Endothelial cell of umbilical vein (primary cell): ENCODE measurements around the gene SYNDIG1. TPM values are rescaled to one million over a fixed set of nuclear protein-coding genes. Genes with fewer than 3 reads are reported as not detected.

Experiments used
- BruUV-seq: library from RNA; stranded (reverse); fragments of 400-500 nt; replicated peaks from 2 replicates; lab custom pipeline; 2021; lab: Mats Ljungman, UMichigan
- CTCF ChIA-PET: fragments of 300-600, 350-600 bp; sonication (Branson Sonifier 250); formaldehyde crosslinking; loops from one replicate; lab custom pipeline; 2021; ENCODE audit warnings: antibody characterized with exemption, inconsistent platforms; lab: Charles Lee
- POLR2A ChIA-PET: fragments of 300-600, 350-600 bp; sonication (Branson Sonifier 250); formaldehyde crosslinking; loops from one replicate; lab custom pipeline; 2021; ENCODE audit warnings: antibody characterized with exemption, inconsistent platforms; lab: Charles Lee
- DNase-seq: peaks from one replicate; pipeline ENCODE4 v3.0.0-alpha.2; 2011; ENCODE audit warnings: low read depth, low spot score
- FAIRE-seq: peaks from 2 replicates; lab custom pipeline; 2011; peaks lifted over from hg19 to GRCh38; lab: Jason Lieb, UNC
- H2AFZ ChIP-seq: 2 replicates; pipeline ENCODE4 v1.6.0; 2012; ENCODE audit warnings: low read depth, low read length, control low read depth, inconsistent platforms
- H3K27ac ChIP-seq: 2 replicates; pipeline ENCODE4 v1.5.1; 2011; ENCODE audit warnings: low read depth, mild to moderate bottlenecking, control low read depth, low read length, moderate library complexity; ENCODE audit not compliant: insufficient read depth
- H3K27me3 ChIP-seq, 2 experiments: 2 replicates each; pipeline versions ENCODE4 v1.6.0 to v1.6.1; 2011; ENCODE audit warnings: low read length in 2 of 2, mixed read lengths in 1 of 2; ENCODE audit not compliant: control insufficient read depth in 2 of 2, insufficient read depth in 2 of 2
- H3K36me3 ChIP-seq, 2 experiments: 2 replicates in 1 of 2; 3 replicates in 1 of 2; pipeline ENCODE4 v1.5.1; 2011; ENCODE audit warnings: low read length in 2 of 2, mild to moderate bottlenecking in 1 of 2, moderate library complexity in 1 of 2; ENCODE audit not compliant: control insufficient read depth in 2 of 2, insufficient read depth in 2 of 2; ENCODE audit errors: extremely low read depth in 1 of 2
- H3K4me1 ChIP-seq: 3 replicates; pipeline ENCODE4 v1.5.1; 2011; ENCODE audit warnings: mild to moderate bottlenecking, low read length; ENCODE audit not compliant: control insufficient read depth, insufficient read depth; ENCODE audit errors: extremely low read depth
- H3K4me2 ChIP-seq: 2 replicates; pipeline ENCODE4 v1.6.1; 2011; ENCODE audit warnings: low read length, control low read depth, mixed read lengths; ENCODE audit not compliant: insufficient read depth
- H3K4me3 ChIP-seq, 3 experiments: fragments of 200-600 bp in 1 of 3; sonication (generic), shearing (Covaris generic) in 1 of 3; replicated peaks in 1 of 3; 2 replicates each; pipeline ENCODE4 v1.5.1; 2011 to 2016; ENCODE audit warnings: control low read depth in 3 of 3, low read length in 3 of 3, mild to moderate bottlenecking in 2 of 3, inconsistent platforms in 1 of 3, low read depth in 1 of 3, moderate library complexity in 1 of 3; ENCODE audit not compliant: insufficient read depth in 1 of 3
- H3K79me2 ChIP-seq: 2 replicates; pipeline ENCODE4 v1.6.0; 2012; ENCODE audit warnings: low read length, inconsistent platforms; ENCODE audit not compliant: control insufficient read depth, insufficient read depth
- H3K9ac ChIP-seq: replicated peaks from 2 replicates; pipeline ENCODE3; 2011; ENCODE audit warnings: low read length, control low read depth; ENCODE audit not compliant: insufficient read depth; ENCODE audit errors: extremely low read depth
- H3K9me1 ChIP-seq: replicated peaks from 3 replicates; pipeline ENCODE4 v1.6.0; 2011; ENCODE audit warnings: mild to moderate bottlenecking, low read length; ENCODE audit not compliant: control insufficient read depth, insufficient read depth; ENCODE audit errors: extremely low read depth
- H3K9me3 ChIP-seq: replicated peaks from 2 replicates; pipeline ENCODE4 v1.5.1; 2012; ENCODE audit warnings: low read length, inconsistent platforms; ENCODE audit not compliant: control insufficient read depth, insufficient read depth
- H4K20me1 ChIP-seq: replicated peaks from 2 replicates; pipeline ENCODE3; 2011; ENCODE audit warnings: mild to moderate bottlenecking, low read length; ENCODE audit not compliant: control insufficient read depth, insufficient read depth; ENCODE audit errors: extremely low read depth
- EZH2 ChIP-seq: IDR thresholded peaks from 2 replicates; pipeline ENCODE4 v1.6.1; 2012; ENCODE audit warnings: borderline replicate concordance, low read depth, mild to moderate bottlenecking, moderate library complexity, low read length, inconsistent platforms; ENCODE audit not compliant: severe bottlenecking
- FOS ChIP-seq: IDR thresholded peaks from 2 replicates; pipeline ENCODE4 v1.6.1; 2011; ENCODE audit warnings: mild to moderate bottlenecking, low read length, moderate library complexity, borderline replicate concordance; ENCODE audit not compliant: insufficient read depth
- POLR2A ChIP-seq: IDR thresholded peaks from 2 replicates; pipeline ENCODE4 v1.6.1; 2012; ENCODE audit warnings: low read depth, mild to moderate bottlenecking, control low read depth, low read length
- POLR2AphosphoS5 ChIP-seq: IDR thresholded peaks from 2 replicates; pipeline ENCODE4 v1.6.1; 2012; ENCODE audit warnings: low read depth, mild to moderate bottlenecking, control low read depth, low read length, moderate library complexity; ENCODE audit not compliant: insufficient read depth
- dilution Hi-C: fragments of 300-500 bp; cut with MboI; formaldehyde crosslinking; loops from one replicate; pipeline ENCODE4 v1.15.0; 2019; ENCODE audit warnings: low sequenced_read_pairs; ENCODE audit not compliant: extremely low pct_ligation_motif_present
- intact Hi-C: fragments of 100-400 bp; cut with micrococcal nuclease; formaldehyde crosslinking; loops from one replicate; pipeline ENCODE4 v1.10.0; 2022
- polyA plus RNA-seq, 4 experiments: library from polyadenylated mRNA; depleted of rRNA in 3 of 4; stranded (reverse) in 3 of 4; unstranded in 1 of 4; fragments of >200 nt; gene quantifications; 2 replicates each; pipeline versions ENCODE4 v1.2.1 to v1.2.3, GENCODE V29; 2011 to 2012; ENCODE audit warnings: missing spikeins in 1 of 4
- total RNA-seq: library from RNA; stranded (reverse); gene quantifications from 2 replicates; pipeline ENCODE4 v1.2.3, GENCODE V29; 2021
- TF ChIP-seq, protein P1 (sequence below), 2 donors: IDR thresholded peaks; 1 replicate in 1 of 2; 2 replicates in 1 of 2; pipeline ENCODE4 v1.5.1; 2011; ENCODE audit warnings: low read length in 2 of 2, mild to moderate bottlenecking in 2 of 2, moderate library complexity in 2 of 2, control low read depth in 1 of 2, inconsistent platforms in 1 of 2, low read depth in 1 of 2; ENCODE audit not compliant: insufficient read depth in 1 of 2; ENCODE audit errors: extremely low read depth in 1 of 2
- TF ChIP-seq, protein P2 (sequence below): IDR thresholded peaks from 2 replicates; pipeline ENCODE4 v1.6.1; 2011; ENCODE audit not compliant: insufficient read depth, insufficient read length

SYNDIG1 gene
- total and polyA plus RNA-seq, 2 donors (not counting 3 experiments of a cell fraction or from before 2014, with no cell fraction given): not detected

DNA sequence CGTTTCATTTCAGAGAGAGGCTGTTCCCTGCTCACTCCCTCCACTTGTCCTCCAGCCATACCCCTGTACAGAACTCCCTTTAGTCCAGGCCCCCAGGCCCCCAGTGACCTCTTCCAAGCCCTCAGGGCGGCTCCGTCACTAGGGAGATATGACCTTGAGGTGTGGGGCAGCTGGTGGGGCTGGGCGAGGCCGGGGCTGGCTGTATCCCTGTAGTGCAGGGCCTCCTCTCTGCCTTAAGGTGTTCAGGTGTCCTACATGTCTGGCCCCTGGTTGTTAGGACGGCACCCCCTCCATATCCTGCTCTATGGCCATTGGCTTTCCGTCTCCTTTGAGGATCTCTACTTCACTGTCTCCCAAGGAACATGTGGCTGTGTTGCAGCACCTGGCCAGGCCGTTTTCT is 17.4 kb upstream of the SYNDIG1 start:
- Histone ChIP-seq H2AFZ (no peak overlapping the region), H3K27me3 (no peaks in the 10 kb centered on the region), H3K4me1 (no peaks in the 10 kb centered on the region), H3K4me2 (no peak overlapping the region), H3K9ac (no peak overlapping the region), H3K9me1 (no peaks in the 10 kb centered on the region), H3K9me3 (no peaks in the 10 kb centered on the region), H3K4me3 (no peak overlapping the region), H4K20me1 (no peaks in the 10 kb centered on the region), H3K79me2 (no peaks in the 10 kb centered on the region), H3K27ac (no peak overlapping the region), H3K36me3 (no peaks in the 10 kb centered on the region)
- POLR2A ChIA-PET: no interaction called here
- CTCF ChIA-PET: no interaction called here
- intact Hi-C loops (no loop called here), dilution Hi-C loops (no loop called here)
- no TSS peak for BruUV-seq
- DNase-seq: no peak
- no peak for FAIRE-seq
- TF ChIP-seq, protein P1, sequence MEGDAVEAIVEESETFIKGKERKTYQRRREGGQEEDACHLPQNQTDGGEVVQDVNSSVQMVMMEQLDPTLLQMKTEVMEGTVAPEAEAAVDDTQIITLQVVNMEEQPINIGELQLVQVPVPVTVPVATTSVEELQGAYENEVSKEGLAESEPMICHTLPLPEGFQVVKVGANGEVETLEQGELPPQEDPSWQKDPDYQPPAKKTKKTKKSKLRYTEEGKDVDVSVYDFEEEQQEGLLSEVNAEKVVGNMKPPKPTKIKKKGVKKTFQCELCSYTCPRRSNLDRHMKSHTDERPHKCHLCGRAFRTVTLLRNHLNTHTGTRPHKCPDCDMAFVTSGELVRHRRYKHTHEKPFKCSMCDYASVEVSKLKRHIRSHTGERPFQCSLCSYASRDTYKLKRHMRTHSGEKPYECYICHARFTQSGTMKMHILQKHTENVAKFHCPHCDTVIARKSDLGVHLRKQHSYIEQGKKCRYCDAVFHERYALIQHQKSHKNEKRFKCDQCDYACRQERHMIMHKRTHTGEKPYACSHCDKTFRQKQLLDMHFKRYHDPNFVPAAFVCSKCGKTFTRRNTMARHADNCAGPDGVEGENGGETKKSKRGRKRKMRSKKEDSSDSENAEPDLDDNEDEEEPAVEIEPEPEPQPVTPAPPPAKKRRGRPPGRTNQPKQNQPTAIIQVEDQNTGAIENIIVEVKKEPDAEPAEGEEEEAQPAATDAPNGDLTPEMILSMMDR (IDR thresholded peaks at IDR 0.05; ENCODE audit: extremely low read depth in 1 of 2, insufficient read depth in 1 of 2, low read depth in 1 of 2, low read length in 2 of 2): no peak
- TF ChIP-seq POLR2AphosphoS5: no peak
- TF ChIP-seq EZH2: no peak
- TF ChIP-seq, protein P2, sequence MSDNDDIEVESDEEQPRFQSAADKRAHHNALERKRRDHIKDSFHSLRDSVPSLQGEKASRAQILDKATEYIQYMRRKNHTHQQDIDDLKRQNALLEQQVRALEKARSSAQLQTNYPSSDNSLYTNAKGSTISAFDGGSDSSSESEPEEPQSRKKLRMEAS: no peak
- TF ChIP-seq FOS: no peak
- no peak for TF ChIP-seq POLR2A
